HG03066 (cell line): ENCODE measurements around the gene ATP7A.
A peak's percentile ranks its signal among the peaks of the same experiment; 100 is the strongest.
"Not testable (repeated sequence)": the region's sequence is repeated elsewhere in the genome, so short reads cannot be mapped to it uniquely, and the experiment has no call there.

Experiments used
- ATAC-seq: cut with Tn5 transposase; IDR thresholded peaks from one replicate; pipeline ENCODE4 v1.9.1; 2021; ENCODE audit warnings: low read depth; ENCODE audit not compliant: unreplicated experiment

Gene ATP7A

DNA sequence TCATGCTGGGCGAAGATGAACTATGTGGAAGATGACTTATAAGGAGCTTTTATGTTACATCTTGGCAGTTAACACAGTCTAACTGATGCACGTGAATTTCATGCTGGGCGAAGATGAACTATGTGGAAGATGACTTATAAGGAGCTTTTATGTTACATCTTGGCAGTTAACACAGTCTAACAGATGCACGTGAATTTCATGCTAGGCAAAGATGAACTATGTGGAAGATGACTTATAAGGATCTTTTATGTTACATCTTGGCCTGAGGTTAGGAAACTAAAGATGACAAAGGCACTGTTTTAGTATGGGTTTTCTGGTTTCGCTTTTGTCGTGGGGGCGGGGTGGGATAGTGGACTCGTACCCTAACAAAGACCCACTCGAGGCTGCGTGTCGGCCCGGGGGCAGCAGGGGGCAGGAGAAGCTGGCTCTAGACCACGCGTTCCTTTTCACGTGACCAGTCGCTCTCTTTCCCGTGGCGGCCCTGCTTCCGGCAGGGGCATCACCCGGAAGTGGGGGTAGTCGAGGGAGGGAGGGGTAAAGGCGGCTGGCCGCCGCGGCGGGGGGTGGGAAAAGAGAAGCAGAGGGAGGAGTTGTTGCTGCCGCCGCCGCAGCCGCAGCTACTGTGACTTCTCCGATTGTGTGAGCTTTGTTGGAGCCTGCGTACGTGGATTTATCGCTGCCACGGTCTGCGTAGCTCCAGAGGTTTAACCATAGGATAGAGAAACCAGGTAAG lies at the start of gene ATP7A:
ATP7A (plus strand) TSS at position 586 of the 733 bp plus-strand sequence. CDS start 60,949 bp downstream, outside the sequence.
- peak; percentile 93 for ATAC-seq

DNA sequence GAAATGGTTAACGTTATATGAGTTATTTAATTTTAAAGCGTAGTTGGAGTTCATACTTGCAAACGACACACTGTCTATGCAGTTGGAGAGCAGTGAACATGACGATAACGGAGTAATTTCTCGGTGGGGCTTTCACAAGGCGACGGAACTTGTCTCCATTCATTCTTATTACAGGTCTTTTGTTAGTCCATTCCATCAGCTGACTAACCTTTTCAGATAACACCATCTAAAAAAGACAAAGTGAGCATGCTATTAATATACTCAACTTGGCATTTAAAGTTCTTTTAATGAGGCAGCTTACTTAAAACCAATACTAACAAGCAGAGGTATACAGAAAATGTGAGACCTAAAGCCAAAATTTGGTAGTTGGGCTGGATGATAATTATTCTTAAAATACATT lies 35.1 kb upstream of the ATP7A start:
- ATAC-seq, result no peak

DNA sequence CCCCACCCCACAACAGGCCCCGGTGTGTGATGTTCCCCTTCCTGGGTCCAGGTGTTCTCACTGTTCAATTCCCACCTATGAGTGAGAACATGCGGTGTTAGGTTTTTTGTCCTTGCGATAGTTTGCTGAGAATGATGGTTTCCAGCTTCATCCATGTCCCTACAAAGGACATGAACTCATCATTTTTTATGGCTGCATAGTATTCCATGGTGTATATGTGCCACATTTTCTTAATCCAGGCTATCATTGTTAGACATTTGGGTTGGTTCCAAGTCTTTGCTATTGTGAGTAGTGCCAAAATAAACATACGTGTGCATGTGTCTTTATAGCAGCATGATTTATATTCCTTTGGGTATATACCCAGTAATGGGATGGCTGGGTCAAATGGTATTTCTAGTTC lies 29.1 kb upstream of the ATP7A start:
- not testable (repeated sequence) for ATAC-seq

DNA sequence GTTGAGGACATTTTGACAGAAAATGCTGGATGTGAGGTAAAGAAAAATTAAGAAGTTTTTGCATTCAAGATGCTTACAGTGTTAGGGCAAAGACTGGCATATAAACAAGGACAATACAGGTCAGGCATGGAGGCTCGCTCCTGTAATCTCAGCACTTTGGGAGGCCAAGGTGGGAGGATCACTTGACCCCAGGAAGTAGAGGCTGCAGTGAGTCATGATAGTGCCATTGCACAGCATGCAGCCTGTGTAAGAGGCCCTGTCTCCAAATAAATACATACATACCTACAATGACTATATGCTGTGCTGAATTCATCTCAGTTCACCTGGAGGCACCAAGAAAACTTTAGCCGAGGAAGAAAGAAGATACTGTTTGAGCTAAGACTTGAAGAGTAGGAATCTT lies 17.6 kb upstream of the ATP7A start:
- ATAC-seq, result no peak

DNA sequence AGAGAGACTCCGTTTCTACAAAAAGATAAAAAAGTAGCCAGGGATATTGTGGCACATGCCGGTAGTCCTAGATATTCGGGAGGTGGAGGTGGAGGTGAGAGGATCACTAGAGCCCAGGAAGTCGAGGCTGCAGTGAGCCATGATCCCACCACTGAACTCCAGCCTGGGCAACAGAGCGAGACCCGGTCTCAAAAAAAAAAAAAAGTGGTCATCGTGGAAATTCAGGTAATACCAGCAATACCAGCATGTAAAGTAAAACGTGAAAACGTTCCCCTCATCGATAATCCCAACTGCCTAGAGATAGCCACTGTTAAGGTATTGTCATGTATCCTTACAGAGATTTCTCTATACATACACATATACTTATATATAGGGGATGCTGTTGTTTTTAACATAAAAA lies 16.8 kb upstream of the ATP7A start:
- no peak for ATAC-seq

DNA sequence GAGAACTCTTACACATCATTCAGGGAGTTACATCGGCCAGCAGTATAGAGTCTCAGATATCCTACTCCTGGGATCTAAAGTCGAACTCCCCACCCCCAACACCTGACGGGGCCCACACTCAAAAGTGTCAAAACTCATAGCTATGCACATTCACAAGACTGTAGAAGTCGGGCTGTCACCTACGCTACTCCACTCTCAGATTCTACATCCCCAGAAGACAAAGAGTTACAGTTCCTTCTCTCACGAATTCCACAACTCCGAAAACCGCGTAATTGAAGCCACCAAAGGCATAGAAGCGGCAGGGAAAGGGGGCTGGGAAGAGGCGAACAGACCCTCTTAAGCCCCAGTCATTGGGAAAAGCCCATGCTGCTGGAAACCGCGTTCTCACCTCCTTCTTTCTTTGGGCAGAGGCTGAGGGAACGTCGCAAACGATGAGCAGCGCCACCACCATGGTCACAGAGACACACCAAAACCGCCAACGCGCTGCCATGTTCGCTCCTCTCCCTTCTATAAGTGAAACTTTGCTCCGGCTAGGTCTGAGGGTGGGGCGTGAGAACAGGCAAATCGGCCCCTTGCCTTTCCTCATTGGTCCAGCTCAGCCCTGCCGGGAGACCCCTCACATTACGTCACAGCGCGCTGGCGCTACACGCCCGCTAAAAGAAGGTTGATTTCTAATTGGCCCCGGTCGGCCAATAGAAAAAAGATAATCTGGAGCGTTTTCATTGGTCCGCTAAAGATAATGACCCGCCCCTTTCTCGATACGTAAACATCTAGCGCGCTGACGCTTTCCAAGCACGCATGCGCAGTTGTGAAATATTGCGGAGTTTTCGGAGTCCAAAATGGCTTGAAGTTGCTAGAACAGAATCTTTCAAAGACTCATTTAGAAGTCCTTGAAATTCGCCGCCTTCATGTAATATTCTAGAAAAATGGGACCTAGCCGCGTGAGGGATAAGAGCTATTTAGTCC lies 15.3 kb upstream of the ATP7A start, which contains the start of gene MAGT1:
MAGT1 (minus strand) TSS at position 515 of the 966 bp plus-strand sequence; CDS start at position 490, 25 bp downstream.
- peak; percentile 89 for ATAC-seq

DNA sequence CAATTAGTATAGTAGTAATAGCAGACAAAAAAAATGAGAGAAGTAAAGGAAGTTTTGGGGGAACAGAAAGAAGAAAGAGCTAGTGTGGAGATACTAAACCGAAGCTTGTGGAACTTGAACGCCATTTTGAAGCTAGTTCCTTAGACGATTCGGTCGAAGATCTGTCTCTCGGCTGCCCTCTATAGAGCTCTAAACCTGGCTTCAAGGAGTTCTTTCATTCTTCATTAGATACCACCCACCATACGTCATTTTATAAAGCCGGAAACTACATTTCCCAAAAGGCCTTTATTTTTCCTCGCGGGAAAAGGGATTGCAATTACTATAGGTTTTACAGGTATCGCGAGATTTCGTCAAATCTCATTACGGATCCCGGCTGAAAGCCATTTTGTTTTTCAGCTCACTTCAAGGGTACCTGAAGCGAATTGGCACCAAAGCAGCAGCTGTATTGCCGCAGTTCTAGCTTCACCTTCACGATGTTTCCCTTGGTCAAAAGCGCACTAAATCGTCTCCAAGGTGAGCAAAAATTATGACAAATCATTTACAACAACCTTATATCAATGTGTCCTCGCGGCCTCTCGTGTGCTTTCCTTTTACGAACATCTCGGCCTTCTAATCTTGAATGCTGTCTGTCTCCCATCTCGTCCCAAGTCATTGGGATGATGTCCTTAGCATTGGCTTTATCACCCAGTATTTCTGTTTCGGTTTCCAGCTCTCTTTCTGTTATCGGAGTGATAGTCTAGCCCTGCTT lies 11.2 kb upstream of the ATP7A start, which contains the start of gene COX7B:
COX7B (plus strand) TSS at position 388 of the 748 bp plus-strand sequence; CDS start at position 474, 86 bp downstream.
- ATAC-seq, result peak; percentile 57

DNA sequence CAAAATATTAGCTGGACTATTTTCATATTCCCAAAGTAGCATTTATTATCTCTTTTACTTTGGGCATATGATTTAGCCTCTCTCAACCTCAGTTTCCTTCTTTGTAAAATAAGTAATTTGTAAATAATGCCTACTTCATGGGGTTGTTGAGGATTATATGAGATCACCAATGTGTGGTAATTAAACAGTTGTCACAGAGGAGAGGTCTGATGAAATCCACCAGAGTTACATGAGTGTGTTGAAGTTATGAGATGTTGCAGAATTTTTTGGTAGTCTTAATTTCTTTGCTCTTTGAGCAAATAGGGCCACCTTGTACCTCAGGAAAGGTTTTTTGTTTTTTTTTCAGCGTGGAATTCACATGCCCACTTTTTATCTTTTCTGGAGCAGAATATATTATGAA lies 9.8 kb upstream of the ATP7A start:
- ATAC-seq, result no peak

DNA sequence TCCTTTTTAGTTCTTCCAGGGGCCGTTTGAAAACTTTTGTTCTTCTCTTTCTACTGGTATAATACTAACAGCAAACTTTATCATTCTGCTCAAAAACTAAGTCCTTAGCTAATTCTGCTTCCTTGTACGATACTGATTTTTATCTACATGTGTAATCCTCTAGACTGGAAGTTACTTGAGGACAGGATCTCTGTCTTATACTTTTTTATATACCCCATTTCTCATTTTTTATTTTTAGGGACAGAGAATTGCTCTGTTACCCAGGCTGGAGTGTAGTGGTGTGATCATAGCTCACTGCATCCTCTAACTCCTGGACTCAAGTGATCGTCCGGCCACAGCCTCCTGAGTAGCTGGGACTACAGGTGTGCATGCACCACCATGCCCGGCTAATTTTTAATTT lies 9.0 kb upstream of the ATP7A start:
- no peak for ATAC-seq

DNA sequence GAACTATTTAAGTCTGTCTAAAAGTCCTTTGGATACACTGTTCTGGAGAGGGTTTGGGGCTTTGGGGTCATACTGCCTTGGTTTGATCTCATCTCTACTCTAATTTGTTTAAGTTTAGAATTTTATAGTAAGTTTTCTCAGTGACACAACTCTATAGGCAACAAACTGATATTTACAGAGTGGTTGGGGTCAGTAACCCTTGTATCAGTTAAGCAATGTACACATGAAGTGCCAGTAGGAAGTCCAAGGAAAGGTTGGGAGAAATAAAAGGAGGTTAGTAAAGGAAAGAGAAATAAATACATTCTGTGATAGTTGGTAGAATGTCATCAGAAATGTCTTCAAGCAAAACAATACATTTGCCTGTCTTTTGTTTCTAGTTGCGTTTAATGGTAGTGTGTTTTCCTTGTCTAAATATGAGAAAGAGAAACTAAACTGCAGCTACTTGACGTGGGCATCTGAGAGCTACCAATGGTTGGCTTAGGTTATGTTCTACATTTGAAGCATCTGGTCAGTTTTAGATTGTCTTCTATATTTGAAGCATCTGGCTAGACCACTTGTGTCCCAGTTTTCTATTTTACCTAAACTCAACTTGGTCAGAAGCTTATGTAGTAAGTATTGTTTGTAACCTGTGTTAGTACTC lies 6.9 kb downstream of the ATP7A start:
- ATAC-seq, result no peak

DNA sequence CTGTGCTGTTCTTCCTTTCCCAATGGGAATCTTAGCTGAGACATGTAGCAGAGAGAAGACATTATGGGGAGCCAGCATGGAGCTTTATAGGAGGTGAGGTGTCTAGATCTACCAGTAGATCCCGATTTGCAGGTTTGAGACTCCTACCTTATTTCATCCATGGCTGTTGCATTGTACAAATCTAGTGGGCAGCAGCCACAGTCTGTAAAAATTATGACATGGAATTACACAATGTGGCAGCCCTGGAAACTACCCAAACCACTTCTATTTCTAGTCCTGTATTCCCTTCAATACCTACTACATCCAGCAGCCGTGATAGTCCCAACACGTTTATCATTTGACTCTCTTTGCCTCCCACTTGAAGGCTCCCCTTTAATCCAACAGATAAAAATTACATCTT lies 8.1 kb downstream of the ATP7A start:
- no peak for ATAC-seq

DNA sequence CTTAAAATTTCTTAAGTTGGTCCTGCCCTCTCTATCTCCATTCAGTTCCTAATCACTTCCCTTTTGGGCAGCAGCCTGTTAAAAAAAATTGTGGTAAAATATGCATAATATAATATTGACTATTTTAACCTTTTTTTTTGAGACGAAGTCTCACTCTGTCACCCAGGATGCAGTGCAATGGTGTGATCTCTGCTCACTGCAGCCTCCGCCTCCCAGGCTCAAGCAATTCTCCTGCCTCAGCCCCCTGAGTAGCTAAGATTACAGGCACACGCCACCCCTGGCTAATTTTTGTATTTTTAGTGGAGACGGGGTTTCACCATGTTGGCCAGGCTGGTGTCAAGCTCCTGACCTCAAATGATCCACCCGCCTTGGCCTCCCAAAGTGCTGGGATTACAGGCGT lies 8.9 kb downstream of the ATP7A start:
- not testable (repeated sequence) for ATAC-seq

DNA sequence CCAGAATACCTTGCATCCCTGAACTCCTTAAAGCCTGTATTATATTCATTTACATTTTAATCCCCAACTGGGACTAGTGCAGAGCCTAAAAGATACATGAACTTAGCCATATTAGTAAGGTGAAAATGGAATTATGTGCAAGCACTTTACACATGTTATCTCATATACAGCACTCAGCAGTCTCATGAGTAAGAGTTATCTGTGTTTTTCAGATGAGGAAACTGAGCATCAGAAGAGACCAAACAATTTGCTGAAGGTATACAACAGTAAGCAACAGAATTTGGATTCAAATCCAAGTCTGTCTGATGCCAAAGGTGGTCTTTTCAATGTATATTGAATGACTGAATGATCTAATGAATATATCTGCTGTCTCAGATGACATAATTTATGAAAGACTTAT lies 12.3 kb downstream of the ATP7A start:
- ATAC-seq, result no peak

DNA sequence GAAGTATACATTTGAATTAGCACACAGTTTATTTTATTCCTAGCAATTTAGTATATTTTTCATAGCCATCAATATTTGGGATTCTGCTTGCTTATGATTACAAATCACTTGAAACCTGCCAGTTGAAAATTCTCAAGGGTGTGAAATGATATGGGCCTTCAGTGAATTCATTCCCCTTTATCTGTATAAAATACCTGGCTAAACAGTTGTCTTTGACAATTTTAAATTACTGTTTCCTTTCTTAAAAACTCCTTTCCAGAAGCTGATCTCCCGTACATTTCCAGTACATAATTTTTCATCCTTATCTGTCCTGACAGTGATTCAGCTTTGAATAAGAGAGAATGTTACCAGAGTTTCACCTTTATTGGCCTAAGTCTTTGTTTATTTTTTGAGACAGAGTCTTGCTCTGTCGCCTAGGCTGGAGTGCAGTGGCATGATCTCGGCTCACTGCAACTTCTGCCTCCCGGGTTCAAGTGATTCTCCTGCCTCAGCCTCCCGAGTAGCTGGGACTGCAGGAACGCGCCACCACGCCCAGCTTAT lies 13.9 kb downstream of the ATP7A start:
- no peak for ATAC-seq

DNA sequence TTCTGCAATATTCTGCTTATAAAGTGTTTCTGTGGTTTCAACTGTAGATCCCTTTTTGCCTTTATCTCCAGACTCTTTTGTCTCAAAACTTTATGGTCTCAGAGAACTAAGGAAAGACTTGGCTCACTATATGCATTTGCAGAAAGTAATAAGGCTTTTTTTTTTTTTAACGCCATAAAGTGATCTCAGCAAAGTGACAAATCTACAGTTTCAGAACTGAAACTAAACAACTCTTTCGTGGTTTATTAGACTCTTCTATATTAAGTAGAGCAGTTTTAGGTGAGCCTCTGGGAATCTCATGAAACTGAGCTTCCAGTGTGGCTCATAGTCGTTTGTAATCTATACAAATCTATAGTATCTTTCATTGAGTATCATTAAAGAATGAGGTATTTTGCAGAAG lies 15.3 kb downstream of the ATP7A start:
- ATAC-seq, result no peak

DNA sequence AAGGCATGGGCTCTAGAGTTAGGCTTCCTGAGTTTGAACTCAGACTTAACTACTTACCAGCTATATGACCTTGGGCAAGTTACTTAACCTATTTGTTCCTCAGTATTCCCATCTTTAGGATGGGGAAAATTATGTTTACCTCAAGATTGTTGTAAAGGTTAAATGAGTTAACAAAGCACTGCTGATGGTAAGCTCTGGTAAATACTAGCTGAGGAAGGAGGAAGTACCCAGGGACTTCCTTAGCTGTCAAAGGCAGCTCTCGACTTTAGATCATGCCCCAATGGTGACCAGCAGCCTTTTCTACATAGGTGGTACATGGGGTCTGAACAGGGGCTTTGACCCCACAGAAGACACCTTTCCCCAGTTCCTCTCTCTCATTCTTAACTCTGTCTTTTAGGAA lies 20.1 kb downstream of the ATP7A start:
- ATAC-seq, result no peak

DNA sequence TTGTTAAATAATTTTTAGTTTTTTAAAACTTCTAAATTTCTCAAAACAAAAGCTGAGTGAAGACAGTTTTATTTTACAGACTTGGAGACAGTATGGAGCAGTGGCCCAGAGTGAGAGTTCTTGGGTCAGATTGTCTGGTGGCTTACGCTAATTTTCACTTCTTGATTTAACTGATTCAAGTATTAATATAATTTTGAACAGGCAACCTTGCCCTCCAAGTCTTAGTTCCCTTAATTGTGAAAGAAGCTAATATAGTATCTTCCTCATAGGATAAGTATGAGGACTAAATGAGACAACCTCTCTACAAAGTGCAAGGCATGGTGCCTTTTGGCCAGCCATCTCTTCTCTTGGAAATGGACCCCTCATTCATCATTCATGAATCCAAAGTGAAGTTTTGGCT lies 25.4 kb downstream of the ATP7A start:
- ATAC-seq, result no peak

DNA sequence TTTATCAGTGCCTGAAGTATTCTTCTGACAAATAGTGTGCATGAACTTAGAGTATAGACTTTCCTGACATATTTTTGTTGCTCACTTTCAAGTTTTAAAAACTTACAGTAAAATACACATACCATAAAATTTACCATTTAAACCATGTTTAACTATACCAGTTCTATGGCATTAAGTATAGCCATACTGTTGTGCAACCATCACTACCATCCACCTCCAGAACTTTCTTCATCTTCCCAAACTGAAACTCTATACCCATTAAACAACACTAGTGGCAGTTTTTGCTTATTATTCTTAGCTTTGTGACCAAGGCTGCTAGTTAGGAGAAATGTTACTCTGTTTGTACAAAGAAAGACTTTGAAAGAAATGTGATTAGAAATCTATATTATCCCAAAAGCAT lies 25.8 kb downstream of the ATP7A start:
- no peak for ATAC-seq

DNA sequence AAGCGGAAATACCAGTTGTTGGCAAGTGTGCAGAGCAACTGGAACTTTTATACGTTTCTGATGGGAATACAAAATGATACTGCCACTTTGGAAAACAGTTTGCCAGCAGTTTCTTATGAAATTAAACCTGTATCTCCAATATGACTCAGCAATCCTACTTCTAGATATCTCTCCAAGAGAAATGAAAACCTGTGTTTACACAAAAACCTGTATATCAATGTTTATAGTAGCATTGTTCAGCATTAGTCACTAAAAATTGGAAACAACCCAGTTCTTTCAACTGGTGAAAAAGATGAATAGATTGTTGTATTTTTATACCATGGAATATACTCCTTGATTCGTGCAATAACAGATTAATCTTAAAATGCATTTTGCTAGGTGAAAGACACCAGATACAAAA lies 26.8 kb downstream of the ATP7A start:
- no peak for ATAC-seq

DNA sequence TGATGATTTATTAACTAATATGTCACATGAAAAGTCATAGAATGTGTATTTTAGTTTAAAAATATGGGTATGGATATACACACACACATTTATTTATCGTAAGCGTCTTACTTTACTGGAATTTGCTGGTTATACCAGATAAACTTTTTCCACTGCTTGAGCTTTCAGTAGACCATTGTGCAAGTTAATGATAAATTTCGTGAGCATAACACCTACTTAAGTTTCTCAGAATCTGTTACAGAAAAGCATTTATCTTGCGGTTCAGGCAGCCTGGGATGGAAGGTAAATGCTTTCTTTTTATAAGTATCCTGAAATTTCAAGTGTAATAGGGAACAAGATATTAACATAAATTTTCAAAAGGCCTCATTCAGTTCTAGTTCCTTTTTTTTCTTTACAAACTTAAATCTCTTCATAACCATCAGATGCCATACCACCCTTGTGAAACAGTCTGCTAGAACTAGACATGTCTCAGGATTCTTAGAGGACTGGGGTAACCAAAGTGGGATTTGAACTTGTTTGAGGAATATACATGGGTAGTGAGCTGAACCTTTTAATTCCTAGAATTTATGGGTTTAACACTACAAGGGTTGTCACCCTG lies 27.7 kb downstream of the ATP7A start:
- ATAC-seq, result no peak
